K562 (cell line): ENCODE measurements around the gene MAST3. TPM values are rescaled to one million over a fixed set of nuclear protein-coding genes. Genes with fewer than 3 reads are reported as not detected.

Source experiments
- ARID1B ChIP-seq: fragments of 450-650 bp; IDR thresholded peaks from 2 replicates; pipeline ENCODE4 v1.6.1; 2016; ENCODE audit warnings: antibody characterized with exemption, mild to moderate bottlenecking, inconsistent platforms
- E2F5 ChIP-seq: sonication (generic); formaldehyde crosslinking; IDR thresholded peaks from 2 replicates; pipeline ENCODE4 v1.8.0; 2022; ENCODE audit warnings: mild to moderate bottlenecking, missing genetic modification reagents
- HDAC2 ChIP-seq: fragments of 450-650 bp; IDR thresholded peaks from 2 replicates; pipeline ENCODE4 v1.6.1; 2016; ENCODE audit warnings: mild to moderate bottlenecking
- NKRF ChIP-seq: fragments of 450-650 bp; IDR thresholded peaks from 2 replicates; pipeline ENCODE4 v1.6.1; 2016; ENCODE audit warnings: borderline replicate concordance
- SLC30A9 ChIP-seq: fragments of 250-450 bp; sonication (Bioruptor Pico); IDR thresholded peaks from 2 replicates; pipeline ENCODE4 v1.8.0; 2022; ENCODE audit warnings: mild to moderate bottlenecking, moderate library complexity
- YBX1 ChIP-seq: fragments of 450-650 bp; IDR thresholded peaks from 2 replicates; pipeline ENCODE4 v1.7.1; 2016; ENCODE audit warnings: mild to moderate bottlenecking
- ZBTB9 ChIP-seq: fragments of 450-650 bp; formaldehyde crosslinking; IDR thresholded peaks from 2 replicates; pipeline ENCODE4 v1.4.0; 2020; ENCODE audit warnings: mild to moderate bottlenecking, moderate library complexity
- ZMIZ1 ChIP-seq, 2 experiments: fragments of 150-350 bp in 1 of 2; IDR thresholded peaks; 2 replicates each; pipeline ENCODE4 v1.6.1; 2012 to 2016; ENCODE audit warnings: low read depth in 2 of 2, low read length in 2 of 2, mild to moderate bottlenecking in 1 of 2, moderate library complexity in 1 of 2
- ZNF561 ChIP-seq: fragments of 450-650 bp; formaldehyde crosslinking; conservative IDR thresholded peaks from 2 replicates; pipeline ENCODE4 v1.4.0; 2020; ENCODE audit warnings: mild to moderate bottlenecking, moderate library complexity
- ZNF79 ChIP-seq: fragments of 250-450 bp; sonication (Bioruptor Pico); IDR thresholded peaks from 2 replicates; pipeline ENCODE4 v1.4.0; 2020; ENCODE audit warnings: low read depth, mild to moderate bottlenecking, moderate library complexity
- polyA plus RNA-seq, 8 experiments: library from polyadenylated mRNA; depleted of rRNA in 4 of 8; stranded (reverse) in 5 of 8; unstranded in 3 of 8; fragments of >200 nt; fragmentation: Nextera tagmentation in 2 of 8; fragmentation: Illumina TruSeq in 1 of 8; extraction: Ambion mirVana in 2 of 8; extraction: Trizol in 1 of 8; gene quantifications; 2 replicates each; pipeline versions ENCODE4 v1.2.1 to v1.2.3, GENCODE V29; 2011 to 2014; ENCODE audit warnings: inconsistent platforms in 1 of 8, missing spikeins in 1 of 8
- total RNA-seq, 7 experiments: library from RNA; depleted of rRNA in 6 of 7; stranded (reverse); fragments of >200 nt in 6 of 7; fragmentation: Illumina TruSeq in 2 of 7; extraction: Trizol in 2 of 7; gene quantifications; 2 replicates each; pipeline versions ENCODE4 v1.2.1 to v1.2.3, GENCODE V29; 2011 to 2021; ENCODE audit warnings: low replicate concordance in 1 of 7
- TF ChIP-seq, protein P1 (sequence below): fragments of 450-650 bp; IDR thresholded peaks from one replicate; pipeline ENCODE4 v1.6.1; 2018; ENCODE audit warnings: mild to moderate bottlenecking, moderate library complexity; ENCODE audit not compliant: partially characterized antibody
- TF ChIP-seq, protein P2 (sequence below), 2 experiments: fragments of 200-800 bp in 1 of 2; sonication (Bioruptor generic) in 1 of 2; sonication (generic) in 1 of 2; formaldehyde crosslinking in 1 of 2; IDR thresholded peaks in 1 of 2; conservative IDR thresholded peaks in 1 of 2; 2 replicates each; pipeline versions ENCODE4 v1.5.0 to v1.6.1; 2016 to 2020; ENCODE audit warnings: missing compliant biosample characterization in 1 of 2, missing genetic modification characterization in 1 of 2, missing genetic modification reagents in 1 of 2
- TF ChIP-seq, protein P3 (sequence below): fragments of 250-450 bp; sonication (Bioruptor Pico); IDR thresholded peaks from 2 replicates; pipeline ENCODE4 v1.5.0; 2021; ENCODE audit warnings: mild to moderate bottlenecking, borderline replicate concordance

The MAST3 gene
- total and polyA plus RNA-seq, 9 of the 15 experiments (the other 6 are each of a cell fraction or from before 2014, with no cell fraction given): 0.94 to 9.9 (median 2.4) TPM

DNA sequence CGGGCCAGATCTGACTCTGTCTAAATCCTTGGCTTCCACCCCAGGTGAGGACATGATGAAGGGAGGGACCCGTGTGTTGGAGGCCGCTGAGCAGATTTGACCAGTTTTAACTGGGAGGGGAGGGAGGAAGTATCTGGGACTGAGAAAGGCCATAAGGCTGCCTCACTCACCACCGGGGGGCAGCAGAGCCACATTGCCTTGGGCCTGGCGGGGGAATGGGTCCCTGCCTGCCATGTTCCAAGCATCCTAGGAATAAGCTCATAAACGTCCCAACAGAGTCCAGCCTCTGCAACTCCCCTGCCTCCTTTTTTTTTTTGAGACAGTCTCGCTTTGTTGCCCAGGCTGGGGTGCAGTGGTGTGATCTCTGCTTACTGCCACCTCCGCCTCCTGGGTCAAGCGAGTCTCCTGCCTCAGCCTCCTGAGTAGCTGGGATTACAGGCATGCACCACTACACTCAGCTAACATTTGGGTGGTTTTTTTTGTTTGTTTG is 15.5 kb downstream of the MAST3 start (continued):
- TF ChIP-seq, protein P1, sequence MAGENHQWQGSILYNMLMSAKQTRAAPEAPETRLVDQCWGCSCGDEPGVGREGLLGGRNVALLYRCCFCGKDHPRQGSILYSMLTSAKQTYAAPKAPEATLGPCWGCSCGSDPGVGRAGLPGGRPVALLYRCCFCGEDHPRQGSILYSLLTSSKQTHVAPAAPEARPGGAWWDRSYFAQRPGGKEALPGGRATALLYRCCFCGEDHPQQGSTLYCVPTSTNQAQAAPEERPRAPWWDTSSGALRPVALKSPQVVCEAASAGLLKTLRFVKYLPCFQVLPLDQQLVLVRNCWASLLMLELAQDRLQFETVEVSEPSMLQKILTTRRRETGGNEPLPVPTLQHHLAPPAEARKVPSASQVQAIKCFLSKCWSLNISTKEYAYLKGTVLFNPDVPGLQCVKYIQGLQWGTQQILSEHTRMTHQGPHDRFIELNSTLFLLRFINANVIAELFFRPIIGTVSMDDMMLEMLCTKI: no peak
- TF ChIP-seq ARID1B (no peak), ZNF561 (CRISPR knock-in tag) (no peak), YBX1 (no peak), NKRF (no peak), ZNF79 (no peak), SLC30A9 (CRISPR knock-in tag) (no peak), E2F5 (no peak), ZBTB9 (CRISPR knock-in tag) (no peak), HDAC2 (no peak), ZMIZ1 (IDR thresholded peaks at IDR 0.05; ENCODE audit: low read depth in 2 of 2, low read length in 2 of 2) (0 out of 4 replicates have a peak, but pooled peaks of 1 of the 2 experiments have one; percentile 26)
- TF ChIP-seq, protein P2, sequence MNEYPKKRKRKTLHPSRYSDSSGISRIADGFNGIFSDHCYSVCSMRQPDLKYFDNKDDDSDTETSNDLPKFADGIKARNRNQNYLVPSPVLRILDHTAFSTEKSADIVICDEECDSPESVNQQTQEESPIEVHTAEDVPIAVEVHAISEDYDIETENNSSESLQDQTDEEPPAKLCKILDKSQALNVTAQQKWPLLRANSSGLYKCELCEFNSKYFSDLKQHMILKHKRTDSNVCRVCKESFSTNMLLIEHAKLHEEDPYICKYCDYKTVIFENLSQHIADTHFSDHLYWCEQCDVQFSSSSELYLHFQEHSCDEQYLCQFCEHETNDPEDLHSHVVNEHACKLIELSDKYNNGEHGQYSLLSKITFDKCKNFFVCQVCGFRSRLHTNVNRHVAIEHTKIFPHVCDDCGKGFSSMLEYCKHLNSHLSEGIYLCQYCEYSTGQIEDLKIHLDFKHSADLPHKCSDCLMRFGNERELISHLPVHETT (CRISPR knock-in tag; conservative IDR thresholded peaks at IDR 0.05 in 1 of 2, IDR thresholded peaks at IDR 0.05 in 1 of 2): no peak
- TF ChIP-seq, protein P3, sequence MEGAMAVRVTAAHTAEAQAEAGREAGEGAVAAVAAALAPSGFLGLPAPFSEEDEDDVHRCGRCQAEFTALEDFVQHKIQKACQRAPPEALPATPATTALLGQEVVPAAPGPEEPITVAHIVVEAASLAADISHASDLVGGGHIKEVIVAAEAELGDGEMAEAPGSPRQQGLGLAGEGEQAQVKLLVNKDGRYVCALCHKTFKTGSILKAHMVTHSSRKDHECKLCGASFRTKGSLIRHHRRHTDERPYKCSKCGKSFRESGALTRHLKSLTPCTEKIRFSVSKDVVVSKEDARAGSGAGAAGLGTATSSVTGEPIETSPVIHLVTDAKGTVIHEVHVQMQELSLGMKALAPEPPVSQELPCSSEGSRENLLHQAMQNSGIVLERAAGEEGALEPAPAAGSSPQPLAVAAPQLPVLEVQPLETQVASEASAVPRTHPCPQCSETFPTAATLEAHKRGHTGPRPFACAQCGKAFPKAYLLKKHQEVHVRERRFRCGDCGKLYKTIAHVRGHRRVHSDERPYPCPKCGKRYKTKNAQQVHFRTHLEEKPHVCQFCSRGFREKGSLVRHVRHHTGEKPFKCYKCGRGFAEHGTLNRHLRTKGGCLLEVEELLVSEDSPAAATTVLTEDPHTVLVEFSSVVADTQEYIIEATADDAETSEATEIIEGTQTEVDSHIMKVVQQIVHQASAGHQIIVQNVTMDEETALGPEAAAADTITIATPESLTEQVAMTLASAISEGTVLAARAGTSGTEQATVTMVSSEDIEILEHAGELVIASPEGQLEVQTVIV: no peak
